Activated CD4-positive, alpha-beta T cell treated with anti-CD3 and anti-CD28 coated beads, Interleukin-10, Interleukin-2, amounts not matched to agents 100 ng/mL and 50 ng/mL, durations not matched to agents 16 hours and 8 hours (primary cell): ENCODE measurements around the gene CAMK1G.
A peak's percentile ranks its signal among the peaks of the same experiment; 100 is the strongest.

ENCODE experiments used
- DNase-seq: peaks from one replicate; pipeline ENCODE4 v3.0.0-alpha.2; 2020

Gene CAMK1G

DNA sequence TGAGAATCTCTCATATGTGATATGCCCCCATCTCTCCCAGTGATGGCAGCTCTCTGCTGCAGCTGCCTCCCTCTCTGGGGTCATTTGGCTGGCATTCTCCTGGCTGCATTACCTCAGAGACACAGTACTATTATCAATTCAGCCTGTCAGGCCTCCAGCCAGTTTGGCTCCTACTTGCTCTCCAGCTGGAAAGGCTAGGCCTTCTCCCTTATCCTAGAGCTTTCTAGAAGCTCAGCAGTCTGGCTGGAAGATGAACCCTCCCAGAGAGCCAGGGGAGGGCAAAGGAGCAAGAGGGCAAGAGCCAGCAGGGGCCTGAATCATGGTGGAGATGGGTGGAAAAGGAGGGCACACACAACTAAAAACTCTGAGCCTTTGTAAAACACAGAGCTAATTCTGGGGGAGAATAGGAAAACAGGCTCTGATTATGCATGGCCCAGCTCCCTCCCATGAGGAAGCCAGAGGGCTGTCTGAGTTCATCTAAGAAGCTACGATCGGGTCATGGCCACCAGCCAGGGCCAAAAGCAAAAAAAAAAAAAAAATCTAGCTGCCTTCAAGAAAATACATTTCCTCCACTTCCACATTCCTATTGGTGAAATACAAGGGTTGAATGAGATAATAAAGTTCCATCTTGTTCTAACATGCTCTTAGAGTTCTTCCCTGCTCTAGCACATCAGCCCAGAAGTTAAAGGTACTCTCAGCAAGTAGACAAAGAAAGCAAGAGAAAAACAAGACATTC lies 59.9 kb downstream of the CAMK1G start:
- no peak for DNase-seq

DNA sequence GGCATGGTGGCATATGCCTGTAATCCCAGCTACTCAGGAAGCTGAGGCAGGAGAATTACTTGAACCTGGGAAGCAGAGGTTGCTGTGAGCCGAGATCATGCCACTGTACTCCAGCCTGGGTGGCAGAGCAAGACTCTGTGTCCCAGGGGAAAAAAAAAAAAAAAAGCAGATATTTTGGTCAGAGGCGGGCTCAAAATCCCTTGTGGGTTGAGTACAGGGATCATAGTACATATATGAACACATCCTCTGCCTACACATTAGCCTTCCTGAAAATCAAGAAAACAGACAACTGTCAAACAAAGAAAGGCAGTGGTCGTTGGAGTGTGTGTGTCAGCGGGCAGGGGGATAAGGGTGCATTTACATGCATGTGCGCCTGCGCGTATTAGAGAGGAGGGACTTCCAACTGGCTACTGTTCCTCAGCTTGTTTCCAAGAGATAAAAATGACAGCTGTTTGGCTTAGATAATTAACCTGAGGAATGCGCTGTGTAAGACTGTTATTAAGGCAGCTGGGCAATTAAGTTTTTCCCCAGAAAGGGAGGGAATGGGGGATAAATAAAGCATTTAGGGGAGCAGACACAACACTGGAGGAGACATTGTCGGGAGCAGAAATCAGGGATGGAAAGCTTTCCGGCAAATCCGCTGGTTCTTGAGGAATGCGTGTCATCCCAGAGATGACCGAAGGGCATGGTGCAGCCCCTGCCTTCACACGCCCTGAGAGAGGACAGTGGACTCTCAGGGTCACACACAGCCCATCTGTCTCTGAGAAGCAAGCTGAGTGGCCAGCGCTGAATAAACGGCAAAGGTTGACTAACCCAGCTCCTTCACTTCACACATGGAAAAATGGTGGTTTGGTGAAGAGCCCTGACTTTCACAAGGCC lies 62.3 kb downstream of the CAMK1G start:
- no peak for DNase-seq

DNA sequence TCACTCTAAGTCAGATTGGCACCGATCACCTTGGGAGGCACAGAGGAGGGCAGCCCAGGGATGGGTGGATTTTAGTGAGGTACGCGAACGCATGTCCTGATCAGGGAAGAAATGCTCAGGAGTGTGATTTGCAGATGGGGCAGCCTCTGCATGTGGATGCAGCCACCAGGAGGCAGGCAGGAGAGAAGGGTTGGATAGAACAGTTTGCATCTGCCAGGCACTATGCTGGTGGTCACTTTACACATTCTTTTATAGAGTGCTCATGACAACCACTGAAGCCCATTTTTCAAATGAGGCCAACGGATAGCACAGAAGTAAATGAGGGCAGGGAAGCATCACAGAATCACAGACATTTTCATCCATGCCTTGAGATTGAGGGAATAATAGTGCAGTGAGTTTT lies 63.0 kb downstream of the CAMK1G start:
- DNase-seq: no peak

- no peak for DNase-seq
These were observed 63.6 kb downstream of the CAMK1G start for GRCh38 chr1:209647156-209647555.

- DNase-seq: no peak
These were observed 64.8 kb downstream of the CAMK1G start for GRCh38 chr1:209648346-209648745.

DNA sequence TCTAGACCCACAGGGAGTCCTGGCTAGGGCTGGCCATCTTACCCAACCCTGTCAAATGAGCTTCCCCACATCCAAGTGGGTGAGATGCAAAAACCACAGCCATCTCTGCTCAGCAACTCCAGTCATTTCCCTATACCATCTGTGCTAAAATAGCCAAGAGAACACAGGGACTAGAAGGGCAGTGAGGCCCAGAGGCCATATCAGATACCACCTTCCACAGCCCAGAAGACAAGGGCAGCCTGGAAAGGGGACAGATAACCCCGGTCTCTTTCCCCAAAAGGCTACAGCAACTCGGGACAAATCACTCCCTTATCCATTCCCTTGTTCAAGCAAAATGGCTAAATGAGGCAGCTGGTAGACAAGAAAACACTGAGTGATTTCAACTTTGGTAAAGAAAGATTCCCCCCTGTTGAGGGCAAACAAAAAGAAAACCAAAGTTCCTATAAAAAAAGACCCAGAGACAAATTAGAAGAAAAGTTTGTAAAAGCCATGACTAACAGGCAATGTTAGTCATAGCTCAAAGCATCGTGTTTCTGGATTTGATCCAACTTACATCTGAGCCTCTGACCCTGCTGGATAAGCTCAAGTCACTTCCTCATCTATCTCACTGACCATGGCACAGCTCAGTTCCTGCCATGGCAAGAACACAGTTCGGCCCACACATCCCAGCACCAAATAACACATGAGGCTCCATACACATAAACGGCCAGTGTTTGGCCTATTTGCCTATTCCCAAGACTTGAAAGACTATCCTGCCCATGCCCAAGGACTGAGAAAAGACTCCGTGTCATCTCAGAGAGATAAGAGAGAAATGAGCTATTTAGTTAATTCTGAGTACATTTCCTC lies 65.6 kb downstream of the CAMK1G start:
- no peak for DNase-seq

DNA sequence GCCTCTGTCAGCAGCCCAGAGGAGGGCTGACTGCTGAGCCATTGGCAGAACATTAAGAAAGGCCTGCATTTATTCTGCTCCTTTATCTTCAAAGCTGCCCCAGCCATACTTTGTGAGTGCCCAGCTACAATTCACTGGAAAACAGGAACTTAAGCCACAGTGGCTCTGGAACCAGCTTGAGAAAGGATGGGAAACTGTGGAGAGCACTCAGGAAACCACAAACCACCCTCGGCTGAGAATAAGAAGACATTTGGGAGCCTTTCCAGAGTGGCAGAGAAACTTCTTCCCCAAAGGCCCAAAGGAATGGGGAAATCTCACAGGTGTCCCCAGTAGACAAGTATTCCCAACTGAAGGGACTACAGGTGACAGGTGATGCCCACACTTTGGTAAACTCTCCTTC lies 66.9 kb downstream of the CAMK1G start:
- no peak for DNase-seq

- DNase-seq: peak; percentile 82
These were observed 67.6 kb downstream of the CAMK1G start for GRCh38 chr1:209651138-209651587.

GRCh38 chr1:209652121-209652735 lies 68.7 kb downstream of the CAMK1G start, which contains the start of gene LAMB3:
Gene LAMB3, minus strand, starts transcription at chr1:209652425. Its CDS starts 1,481 bp downstream, at chr1:209650944.
- no peak for DNase-seq

DNA sequence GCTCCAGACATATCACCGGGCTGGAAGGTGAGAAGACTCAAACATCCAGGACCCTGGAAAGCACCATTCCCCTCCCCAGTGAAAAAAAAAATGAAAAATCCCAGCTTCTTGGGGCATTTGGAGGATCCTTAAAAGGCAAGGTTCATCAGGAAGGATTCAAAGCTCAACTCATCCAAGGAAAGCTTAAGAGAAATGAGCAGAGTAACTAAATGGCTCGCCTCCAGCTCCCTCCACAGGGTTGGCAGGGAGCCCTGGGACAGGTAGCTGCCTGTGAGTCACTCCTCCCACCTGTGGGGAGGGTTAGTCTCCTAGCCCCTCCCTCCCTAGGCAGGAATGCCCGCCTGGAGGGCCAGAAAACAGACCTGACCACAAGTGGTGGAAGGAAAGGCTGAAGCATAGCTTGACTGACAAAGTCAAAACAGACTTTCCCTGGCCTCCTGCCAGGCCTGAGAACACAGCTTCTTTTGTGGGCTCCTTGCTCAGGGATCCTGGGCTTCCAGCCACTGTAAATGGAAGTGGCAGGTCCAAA lies 69.4 kb downstream of the CAMK1G start:
- peak; percentile 39 for DNase-seq

GRCh38 chr1:209653915-209654351 lies 70.4 kb downstream of the CAMK1G start:
- no peak for DNase-seq

- DNase-seq: no peak
These were observed 72.1 kb downstream of the CAMK1G start for GRCh38 chr1:209655411-209656231.

DNA sequence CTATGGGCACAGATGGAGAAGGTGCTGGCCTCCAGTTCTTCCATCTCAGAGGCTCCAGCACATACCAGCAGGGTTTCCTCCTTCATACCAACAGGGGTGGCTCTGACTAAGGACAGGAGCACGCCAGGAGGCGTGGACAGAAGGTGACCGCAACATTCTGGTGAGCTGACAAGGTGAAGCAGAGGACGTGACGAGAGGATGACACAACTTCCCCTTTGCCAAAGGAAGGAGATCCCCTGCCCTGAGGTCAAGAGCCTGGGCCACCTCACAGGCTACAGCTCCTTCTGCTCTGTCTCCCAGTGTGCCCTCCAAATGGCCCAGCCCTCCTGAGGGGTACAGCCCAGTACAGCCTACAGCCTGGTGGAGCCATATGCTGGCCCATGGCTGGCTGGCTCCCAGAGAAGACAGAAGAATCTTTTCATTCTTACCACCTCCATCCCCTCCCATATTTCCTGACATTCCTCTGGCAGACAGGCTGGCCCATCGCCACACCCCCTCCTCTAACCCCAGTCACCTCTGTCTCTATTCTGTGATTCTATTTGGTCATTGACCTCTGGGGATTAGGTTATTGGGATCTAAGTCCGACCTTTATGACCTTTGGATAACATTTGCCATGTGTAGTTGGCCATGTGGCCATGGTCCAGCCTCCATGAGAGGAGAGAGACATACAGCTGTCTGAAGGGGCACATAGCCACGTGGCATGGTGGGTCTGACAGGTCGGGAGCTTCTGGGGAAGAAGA lies 73.8 kb downstream of the CAMK1G start:
- peak; percentile 28 for DNase-seq

- no peak for DNase-seq
These were observed 74.4 kb downstream of the CAMK1G start for GRCh38 chr1:209657918-209658317.

DNA sequence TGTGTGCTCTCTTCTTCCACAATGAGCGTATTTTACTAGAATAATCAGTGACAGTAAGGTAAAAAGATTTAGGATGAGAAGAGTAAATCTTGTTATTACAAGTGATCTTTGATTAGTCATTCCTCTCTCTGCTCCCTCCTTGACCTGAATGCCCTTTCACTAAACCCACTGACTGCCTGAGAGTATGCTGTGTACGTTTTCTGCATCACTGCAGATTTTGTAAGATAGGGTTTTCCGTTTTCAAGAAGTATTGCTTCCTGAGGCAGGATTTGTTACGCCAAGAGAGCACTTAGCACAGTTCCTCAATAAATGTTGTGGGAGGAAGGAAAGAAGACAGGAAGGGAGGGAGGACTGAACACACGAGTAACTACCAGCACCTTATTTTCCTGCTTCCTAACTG lies 76.4 kb downstream of the CAMK1G start:
- peak; percentile 77 for DNase-seq

- DNase-seq: no peak
These were observed 77.6 kb downstream of the CAMK1G start for GRCh38 chr1:209661071-209661470.

DNA sequence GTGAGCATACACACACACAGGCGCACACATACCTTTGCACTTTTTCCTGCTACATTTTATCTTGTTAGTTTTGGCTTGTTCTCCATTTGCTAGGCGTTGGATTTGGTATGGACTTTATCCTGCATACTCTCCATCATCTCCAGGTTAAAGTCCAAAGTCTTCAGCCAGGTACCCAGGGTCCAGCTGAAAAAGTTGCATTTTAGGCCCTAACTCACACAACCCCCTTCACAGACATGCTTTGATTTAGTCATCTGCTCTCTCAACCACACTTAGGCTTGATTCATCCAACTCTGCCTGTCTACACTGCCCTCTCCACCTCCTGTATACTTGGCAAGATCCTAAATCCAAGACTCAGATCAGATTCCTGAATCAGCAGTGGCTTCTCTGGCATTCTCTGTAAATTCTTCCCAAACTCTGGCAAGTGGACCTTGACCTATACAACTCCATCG lies 79.4 kb downstream of the CAMK1G start:
- no peak for DNase-seq
